ENCODE measurements around the gene WDR74.
"Not testable (repeated sequence)": the region's sequence is repeated elsewhere in the genome, so short reads cannot be mapped to it uniquely, and the experiment has no call there.

DNA sequence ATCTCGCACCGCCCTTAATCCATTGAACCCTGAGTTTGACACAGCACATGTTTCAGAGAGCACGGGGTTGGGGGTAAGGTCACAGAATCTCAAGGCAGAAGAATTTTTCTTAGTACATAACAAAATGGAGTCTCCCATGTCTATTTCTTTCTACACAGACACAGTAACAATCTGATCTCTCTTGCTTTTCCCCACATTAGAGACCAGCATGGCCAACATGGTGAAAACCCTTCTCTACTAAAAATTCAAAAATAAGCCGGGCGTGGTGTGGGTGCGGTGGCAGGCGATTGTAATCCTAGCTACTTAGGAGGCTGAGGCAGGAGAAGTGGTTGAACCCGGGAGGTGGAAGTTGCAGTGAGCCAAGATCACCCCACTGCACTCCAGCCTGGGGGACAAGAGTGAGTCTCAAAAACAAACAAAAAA, 19.9 kb upstream of the WDR74 start:
- TF ChIP-seq, protein P1, sequence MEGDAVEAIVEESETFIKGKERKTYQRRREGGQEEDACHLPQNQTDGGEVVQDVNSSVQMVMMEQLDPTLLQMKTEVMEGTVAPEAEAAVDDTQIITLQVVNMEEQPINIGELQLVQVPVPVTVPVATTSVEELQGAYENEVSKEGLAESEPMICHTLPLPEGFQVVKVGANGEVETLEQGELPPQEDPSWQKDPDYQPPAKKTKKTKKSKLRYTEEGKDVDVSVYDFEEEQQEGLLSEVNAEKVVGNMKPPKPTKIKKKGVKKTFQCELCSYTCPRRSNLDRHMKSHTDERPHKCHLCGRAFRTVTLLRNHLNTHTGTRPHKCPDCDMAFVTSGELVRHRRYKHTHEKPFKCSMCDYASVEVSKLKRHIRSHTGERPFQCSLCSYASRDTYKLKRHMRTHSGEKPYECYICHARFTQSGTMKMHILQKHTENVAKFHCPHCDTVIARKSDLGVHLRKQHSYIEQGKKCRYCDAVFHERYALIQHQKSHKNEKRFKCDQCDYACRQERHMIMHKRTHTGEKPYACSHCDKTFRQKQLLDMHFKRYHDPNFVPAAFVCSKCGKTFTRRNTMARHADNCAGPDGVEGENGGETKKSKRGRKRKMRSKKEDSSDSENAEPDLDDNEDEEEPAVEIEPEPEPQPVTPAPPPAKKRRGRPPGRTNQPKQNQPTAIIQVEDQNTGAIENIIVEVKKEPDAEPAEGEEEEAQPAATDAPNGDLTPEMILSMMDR (IDR thresholded peaks at IDR 0.05): not testable (repeated sequence)
- not testable (repeated sequence) for TF ChIP-seq POLR2A (IDR thresholded peaks at IDR 0.05)

Data from body of pancreas (tissue), 4 donors.